AML-193 (cell line): ENCODE results near the gene PAQR3.
"Not testable (repeated sequence)": the region's sequence is repeated elsewhere in the genome, so short reads cannot be mapped to it uniquely, and the experiment has no call there.

Experiments
- DNase-seq, 2 experiments: peaks; one replicate each; lab custom pipeline; 2025; lab: John Stamatoyannopoulos, UW

Gene PAQR3

GRCh38 chr4:78926826-78927225 is 12.4 kb downstream of the PAQR3 start:
- no peak for DNase-seq

- peak in 1 of 2 experiments; percentile 3 for DNase-seq
These were observed 15.6 kb downstream of the PAQR3 start for GRCh38 chr4:78923464-78924312.

- no peak for DNase-seq
These were observed 17.0 kb downstream of the PAQR3 start for GRCh38 chr4:78922207-78922606.

- DNase-seq, result no peak
These were observed 28.6 kb downstream of the PAQR3 start for GRCh38 chr4:78910612-78911011.

GRCh38 chr4:78908974-78909373 is 30.3 kb downstream of the PAQR3 start:
- not testable (repeated sequence) for DNase-seq

GRCh38 chr4:78907638-78908037 is 31.6 kb downstream of the PAQR3 start:
- no peak for DNase-seq

- no peak for DNase-seq
These were observed 35.1 kb downstream of the PAQR3 start for GRCh38 chr4:78904143-78904542.

- DNase-seq, result no peak
These were observed 36.9 kb downstream of the PAQR3 start for GRCh38 chr4:78902298-78902697.

- no peak for DNase-seq
These were observed 37.4 kb downstream of the PAQR3 start for GRCh38 chr4:78901882-78902281.

GRCh38 chr4:78899302-78899701 is 39.9 kb downstream of the PAQR3 start:
- no peak for DNase-seq

GRCh38 chr4:78889955-78890354 is 49.3 kb downstream of the PAQR3 start:
- DNase-seq, result no peak

- DNase-seq, result no peak
These were observed 53.6 kb downstream of the PAQR3 start for GRCh38 chr4:78885598-78885997.

GRCh38 chr4:78880874-78881492 is 58.3 kb downstream of the PAQR3 start:
- no peak for DNase-seq

GRCh38 chr4:78878031-78878430 is 61.2 kb downstream of the PAQR3 start:
- no peak for DNase-seq

GRCh38 chr4:78876568-78877320 is 62.5 kb downstream of the PAQR3 start:
- peak in 1 of 2 experiments; percentile 3 for DNase-seq

- DNase-seq, result no peak
These were observed 69.2 kb downstream of the PAQR3 start for GRCh38 chr4:78870056-78870455.

GRCh38 chr4:78868712-78869111 is 70.5 kb downstream of the PAQR3 start:
- DNase-seq, result not testable (repeated sequence)

- DNase-seq, result no peak
These were observed 73.8 kb downstream of the PAQR3 start for GRCh38 chr4:78865451-78865850.

GRCh38 chr4:78864405-78865024 is 74.7 kb downstream of the PAQR3 start:
- peak; percentile 80 to 81 for DNase-seq

GRCh38 chr4:78863991-78864390 is 75.2 kb downstream of the PAQR3 start:
- DNase-seq, result no peak

- DNase-seq, result no peak
These were observed 75.9 kb downstream of the PAQR3 start for GRCh38 chr4:78863254-78863869.

GRCh38 chr4:78862314-78862737 is 76.9 kb downstream of the PAQR3 start:
- no peak for DNase-seq
